K562 (cell line): ENCODE results near the gene PIK3R1.

Source experiments
- EZH2 ChIP-seq: IDR thresholded peaks from 2 replicates; pipeline ENCODE4 v1.6.1; 2012; ENCODE audit warnings: low read depth, mild to moderate bottlenecking, inconsistent platforms, low read length, borderline replicate concordance
- FOXK2 ChIP-seq, 2 experiments: fragments of 450-650 bp; IDR thresholded peaks in 1 of 2; conservative IDR thresholded peaks in 1 of 2; 2 replicates each; pipeline ENCODE4 v1.6.1; 2016; ENCODE audit warnings: low read depth in 2 of 2, mild to moderate bottlenecking in 1 of 2
- KHSRP ChIP-seq: fragments of 450-650 bp; IDR thresholded peaks from 2 replicates; pipeline ENCODE4 v1.6.1; 2017
- L3MBTL2 ChIP-seq: fragments of 450-650 bp; IDR thresholded peaks from 2 replicates; pipeline ENCODE4 v1.6.1; 2016; ENCODE audit warnings: mild to moderate bottlenecking, moderate library complexity
- PHF21A ChIP-seq: fragments of 450-650 bp; IDR thresholded peaks from 2 replicates; pipeline ENCODE4 v1.6.1; 2017; ENCODE audit warnings: low read depth, borderline replicate concordance
- TCF7L2 ChIP-seq: fragments of 150-350 bp; IDR thresholded peaks from 2 replicates; pipeline ENCODE4 v1.6.1; 2016; ENCODE audit warnings: low read depth, mild to moderate bottlenecking, low read length, moderate library complexity
- XRCC4 ChIP-seq: IDR thresholded peaks from one replicate; pipeline ENCODE4 v1.6.1; 2011; ENCODE audit not compliant: insufficient read depth, insufficient read length; ENCODE audit errors: extremely low read depth
- ZBTB17 ChIP-seq: fragments of 450-650 bp; formaldehyde crosslinking; IDR thresholded peaks from 2 replicates; pipeline ENCODE4 v1.4.0; 2020; ENCODE audit warnings: mild to moderate bottlenecking
- ZNF232 ChIP-seq: sonication (generic); formaldehyde crosslinking; IDR thresholded peaks from 2 replicates; pipeline ENCODE4 v1.8.0; 2022; ENCODE audit warnings: mild to moderate bottlenecking, missing genetic modification reagents

DNA sequence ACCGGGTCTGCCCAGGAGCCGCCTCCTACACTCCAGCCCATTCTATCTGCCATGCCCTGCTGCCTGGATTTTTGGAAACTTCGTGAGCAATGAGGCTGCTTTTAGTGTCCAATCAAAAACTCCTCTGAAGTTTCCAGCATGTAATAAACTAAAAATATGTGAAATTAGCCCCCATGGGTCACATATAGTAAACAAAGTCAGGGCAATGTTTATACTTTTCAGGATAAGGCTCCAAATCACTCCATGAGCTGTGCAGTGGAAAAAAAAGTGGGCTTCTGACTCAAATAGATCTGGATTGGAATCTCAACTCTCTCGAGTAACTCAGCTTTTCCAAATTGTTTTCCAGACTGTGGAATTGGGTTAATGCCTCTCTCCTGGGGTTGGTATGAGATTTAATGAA, 68.2 kb downstream of the PIK3R1 start:
- TF ChIP-seq TCF7L2, result no peak
- TF ChIP-seq PHF21A, result no peak
- no peak for TF ChIP-seq L3MBTL2
- TF ChIP-seq XRCC4, result no peak
- no peak for TF ChIP-seq EZH2
- no peak for TF ChIP-seq KHSRP
- no peak for TF ChIP-seq FOXK2 (conservative IDR thresholded peaks at IDR 0.05 in 1 of 2, IDR thresholded peaks at IDR 0.05 in 1 of 2; ENCODE audit: low read depth in 2 of 2)
- TF ChIP-seq ZBTB17 (CRISPR knock-in tag), result no peak
- TF ChIP-seq ZNF232 (CRISPR knock-in tag), result no peak
